GM19240 (cell line): Measurements from ENCODE around the gene ARMC3.
"Not testable (repeated sequence)": the region's sequence is repeated elsewhere in the genome, so short reads cannot be mapped to it uniquely, and the experiment has no call there.

ENCODE experiments used
- DNase-seq: peaks from one replicate; pipeline ENCODE4 v3.0.0; 2011; ENCODE audit warnings: low spot score; ENCODE audit not compliant: insufficient read length

Gene ARMC3

GRCh38 chr10:22927661-22928403 lies at the start of gene ARMC3:
TSS of gene ARMC3 (plus strand) at chr10:22928053. CDS start at chr10:22931997, 3,944 bp downstream.
- peak; percentile 11 for DNase-seq

GRCh38 chr10:22891797-22892196 lies 36.1 kb upstream of the ARMC3 start:
- no peak for DNase-seq

- DNase-seq = no peak
These were observed 34.1 kb upstream of the ARMC3 start for GRCh38 chr10:22893781-22894180.

- DNase-seq = no peak
These were observed 33.1 kb upstream of the ARMC3 start for GRCh38 chr10:22894714-22895113.

GRCh38 chr10:22895252-22895651 lies 32.6 kb upstream of the ARMC3 start:
- DNase-seq = no peak

GRCh38 chr10:22897371-22897770 lies 30.5 kb upstream of the ARMC3 start:
- no peak for DNase-seq

- no peak for DNase-seq
These were observed 28.5 kb upstream of the ARMC3 start for GRCh38 chr10:22899307-22899706.

- DNase-seq = no peak
These were observed 28.1 kb upstream of the ARMC3 start for GRCh38 chr10:22899775-22900174.

GRCh38 chr10:22900841-22901601 lies 26.8 kb upstream of the ARMC3 start:
- DNase-seq = no peak

GRCh38 chr10:22902147-22902546 lies 25.7 kb upstream of the ARMC3 start:
- not testable (repeated sequence) for DNase-seq

- no peak for DNase-seq
These were observed 24.2 kb upstream of the ARMC3 start for GRCh38 chr10:22903694-22904093.

- DNase-seq = no peak
These were observed 21.1 kb upstream of the ARMC3 start for GRCh38 chr10:22906767-22907166.

- no peak for DNase-seq
These were observed 19.0 kb upstream of the ARMC3 start for GRCh38 chr10:22908837-22909236.

- DNase-seq = not testable (repeated sequence)
These were observed 18.2 kb upstream of the ARMC3 start for GRCh38 chr10:22909673-22910072.

- DNase-seq = no peak
These were observed 16.8 kb upstream of the ARMC3 start for GRCh38 chr10:22911067-22911466.

GRCh38 chr10:22911889-22912762 lies 15.7 kb upstream of the ARMC3 start:
- no peak for DNase-seq

- no peak for DNase-seq
These were observed 15.0 kb upstream of the ARMC3 start for GRCh38 chr10:22912763-22913384.

GRCh38 chr10:22913474-22914092 lies 14.3 kb upstream of the ARMC3 start:
- DNase-seq = no peak

GRCh38 chr10:22915314-22915713 lies 12.5 kb upstream of the ARMC3 start:
- no peak for DNase-seq

- DNase-seq = no peak
These were observed 2.8 kb upstream of the ARMC3 start for GRCh38 chr10:22925088-22925487.

GRCh38 chr10:22927166-22927565 lies 687 bp upstream of the ARMC3 start:
- DNase-seq = no peak
